GM12872 (cell line): Measurements from ENCODE around the gene AFMID.

Experiments
- CTCF ChIP-seq: IDR thresholded peaks from 3 replicates; pipeline ENCODE4 v1.5.1; 2011; ENCODE audit warnings: low read depth, mild to moderate bottlenecking, low read length, moderate library complexity; ENCODE audit not compliant: insufficient read depth

AFMID gene

GRCh38 chr17:78180508-78180907 lies 6.7 kb upstream of the AFMID start:
- no peak for TF ChIP-seq CTCF

- no peak for TF ChIP-seq CTCF
Observed at GRCh38 chr17:78182504-78182903, 4.7 kb upstream of the AFMID start.

GRCh38 chr17:78183916-78184315 lies 3.2 kb upstream of the AFMID start:
- no peak for TF ChIP-seq CTCF

GRCh38 chr17:78184351-78184750 lies 2.8 kb upstream of the AFMID start:
- TF ChIP-seq CTCF: no peak

GRCh38 chr17:78184868-78185267 lies 2.3 kb upstream of the AFMID start:
- no peak for TF ChIP-seq CTCF

- no peak for TF ChIP-seq CTCF
Observed at GRCh38 chr17:78185981-78186691, 1.0 kb upstream of the AFMID start.

GRCh38 chr17:78196716-78197115 lies 9.6 kb downstream of the AFMID start:
- no peak for TF ChIP-seq CTCF
